Measurements from ENCODE around the gene PSMG2.

Gene PSMG2

GRCh38 chr18:12692206-12692605 is 10.6 kb upstream of the PSMG2 start:
- Histone ChIP-seq H3K9me3 (ENCODE audit: low read length) (no peaks in the 10 kb centered on the region), H3K4me3 (ENCODE audit: low read length) (no peak overlapping the region), H3K27me3 (ENCODE audit: insufficient read depth, low read length) (no peaks in the 10 kb centered on the region), H3K4me1 (ENCODE audit: insufficient read depth, low read length) (no peaks in the 10 kb centered on the region), H2AFZ (ENCODE audit: low read depth, low read length) (no peak overlapping the region), H3K36me3 (ENCODE audit: insufficient read depth, low read length) (peaks cover 43% of the 10 kb centered on the region)

DNA sequence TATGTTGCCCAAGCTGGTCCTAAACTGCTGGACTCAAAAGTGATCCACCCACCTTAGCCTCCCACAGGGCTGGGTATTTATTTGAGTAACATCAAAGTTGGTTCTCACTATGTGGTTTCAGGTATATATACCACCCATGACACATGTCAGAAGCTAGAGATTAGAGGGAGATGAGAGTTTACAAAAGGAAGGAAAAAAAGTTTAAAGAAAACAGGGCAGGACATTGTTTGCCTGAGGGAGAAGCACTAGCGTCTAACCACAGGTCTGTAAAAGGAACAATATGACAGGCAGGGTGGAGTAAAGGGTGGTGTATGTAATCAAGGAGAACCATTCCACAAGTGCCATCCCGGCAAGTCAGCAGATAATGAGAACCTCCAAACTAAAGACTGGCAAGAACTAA is 8.8 kb upstream of the PSMG2 start:
- Histone ChIP-seq H3K4me1 (ENCODE audit: insufficient read depth, low read length) (no peaks in the 10 kb centered on the region), H2AFZ (ENCODE audit: low read depth, low read length) (no peak overlapping the region), H3K9me3 (ENCODE audit: low read length) (no peaks in the 10 kb centered on the region), H3K27me3 (ENCODE audit: insufficient read depth, low read length) (no peaks in the 10 kb centered on the region), H3K4me3 (ENCODE audit: low read length) (no peak overlapping the region), H3K36me3 (ENCODE audit: insufficient read depth, low read length) (peaks cover 53% of the 10 kb centered on the region)

GRCh38 chr18:12699747-12700146 is 3.1 kb upstream of the PSMG2 start:
- peaks cover 41% of the 10 kb centered on the region for H3K36me3 ChIP-seq (ENCODE audit: insufficient read depth, low read length)
- H3K4me1 ChIP-seq (ENCODE audit: insufficient read depth, low read length), result peaks cover 12% of the 10 kb centered on the region
- H2AFZ ChIP-seq (ENCODE audit: low read depth, low read length), result no peak overlapping the region
- no peaks in the 10 kb centered on the region for H3K9me3 ChIP-seq (ENCODE audit: low read length)
- H3K4me3 ChIP-seq (ENCODE audit: low read length), result no peak overlapping the region
- H3K27me3 ChIP-seq (ENCODE audit: insufficient read depth, low read length), result no peaks in the 10 kb centered on the region

GRCh38 chr18:12701161-12701560 is 1.7 kb upstream of the PSMG2 start:
- Histone ChIP-seq H3K4me3 (ENCODE audit: low read length) (peak overlapping the region; percentile 99), H3K27me3 (ENCODE audit: insufficient read depth, low read length) (no peaks in the 10 kb centered on the region), H3K9me3 (ENCODE audit: low read length) (no peaks in the 10 kb centered on the region), H3K4me1 (ENCODE audit: insufficient read depth, low read length) (peaks cover 14% of the 10 kb centered on the region), H3K36me3 (ENCODE audit: insufficient read depth, low read length) (peaks cover 37% of the 10 kb centered on the region), H2AFZ (ENCODE audit: low read depth, low read length) (no peak overlapping the region)

- Histone ChIP-seq H3K27me3 (ENCODE audit: insufficient read depth, low read length) (no peaks in the 10 kb centered on the region), H3K4me1 (ENCODE audit: insufficient read depth, low read length) (peaks cover 14% of the 10 kb centered on the region), H2AFZ (ENCODE audit: low read depth, low read length) (peak overlapping the region; percentile 82), H3K9me3 (ENCODE audit: low read length) (no peaks in the 10 kb centered on the region), H3K36me3 (ENCODE audit: insufficient read depth, low read length) (peaks cover 38% of the 10 kb centered on the region), H3K4me3 (ENCODE audit: low read length) (peak overlapping the region; percentile 99)
These were observed 290 bp downstream of the PSMG2 start for GRCh38 chr18:12703096-12703567.

DNA sequence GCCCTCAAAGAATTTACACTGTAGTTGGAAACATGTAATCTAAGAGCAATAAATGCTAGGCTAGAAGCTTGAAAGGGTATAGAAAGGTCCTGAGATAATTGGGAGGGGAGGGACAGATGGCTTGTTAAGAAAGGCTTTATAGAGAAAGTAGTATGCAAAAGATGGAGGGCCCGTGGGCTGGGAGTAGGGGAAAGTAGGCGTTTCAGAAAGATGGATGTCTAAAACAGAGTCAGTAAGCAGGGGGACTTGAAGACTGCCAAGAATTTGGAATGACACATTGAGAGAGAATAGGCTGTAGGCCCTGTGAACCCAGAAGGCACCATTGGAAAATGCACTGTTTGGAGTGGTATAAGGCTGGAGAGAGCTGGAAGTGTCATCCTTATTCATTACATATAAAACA is 822 bp downstream of the PSMG2 start:
- peaks cover 36% of the 10 kb centered on the region for H3K36me3 ChIP-seq (ENCODE audit: insufficient read depth, low read length)

DNA sequence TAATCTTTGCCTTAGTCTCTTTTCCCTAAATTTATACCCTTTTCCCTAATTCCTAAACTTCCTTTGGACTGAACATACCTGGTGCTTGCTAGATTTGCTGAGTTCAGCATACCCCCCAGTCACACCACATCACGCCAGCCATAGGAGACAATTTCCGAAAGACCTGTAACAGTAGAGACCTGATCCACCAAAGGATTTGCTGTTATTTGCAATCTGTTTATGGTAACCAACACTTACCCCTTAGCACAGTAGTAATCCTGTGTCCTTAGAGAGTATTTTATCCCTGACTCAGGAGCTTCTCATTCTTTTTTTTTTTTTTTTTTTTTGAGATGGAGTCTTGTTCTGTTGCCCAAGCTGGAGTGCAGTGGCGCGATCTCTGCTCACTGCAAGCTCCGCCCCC is 8.6 kb downstream of the PSMG2 start:
- Histone ChIP-seq H2AFZ (ENCODE audit: low read depth, low read length) (no peak overlapping the region), H3K4me1 (ENCODE audit: insufficient read depth, low read length) (no peaks in the 10 kb centered on the region), H3K9me3 (ENCODE audit: low read length) (no peaks in the 10 kb centered on the region), H3K36me3 (ENCODE audit: insufficient read depth, low read length) (peaks cover 69% of the 10 kb centered on the region), H3K4me3 (ENCODE audit: low read length) (no peak overlapping the region), H3K27me3 (ENCODE audit: insufficient read depth, low read length) (no peaks in the 10 kb centered on the region)

More for the DNA sequence above, 822 bp downstream of the PSMG2 start:
- peak overlapping the region; percentile 99 for H3K4me3 ChIP-seq (ENCODE audit: low read length)
- peaks cover 14% of the 10 kb centered on the region for H3K4me1 ChIP-seq (ENCODE audit: insufficient read depth, low read length)
- peak overlapping the region; percentile 82 for H2AFZ ChIP-seq (ENCODE audit: low read depth, low read length)
- no peaks in the 10 kb centered on the region for H3K27me3 ChIP-seq (ENCODE audit: insufficient read depth, low read length)
- no peaks in the 10 kb centered on the region for H3K9me3 ChIP-seq (ENCODE audit: low read length)

DNA sequence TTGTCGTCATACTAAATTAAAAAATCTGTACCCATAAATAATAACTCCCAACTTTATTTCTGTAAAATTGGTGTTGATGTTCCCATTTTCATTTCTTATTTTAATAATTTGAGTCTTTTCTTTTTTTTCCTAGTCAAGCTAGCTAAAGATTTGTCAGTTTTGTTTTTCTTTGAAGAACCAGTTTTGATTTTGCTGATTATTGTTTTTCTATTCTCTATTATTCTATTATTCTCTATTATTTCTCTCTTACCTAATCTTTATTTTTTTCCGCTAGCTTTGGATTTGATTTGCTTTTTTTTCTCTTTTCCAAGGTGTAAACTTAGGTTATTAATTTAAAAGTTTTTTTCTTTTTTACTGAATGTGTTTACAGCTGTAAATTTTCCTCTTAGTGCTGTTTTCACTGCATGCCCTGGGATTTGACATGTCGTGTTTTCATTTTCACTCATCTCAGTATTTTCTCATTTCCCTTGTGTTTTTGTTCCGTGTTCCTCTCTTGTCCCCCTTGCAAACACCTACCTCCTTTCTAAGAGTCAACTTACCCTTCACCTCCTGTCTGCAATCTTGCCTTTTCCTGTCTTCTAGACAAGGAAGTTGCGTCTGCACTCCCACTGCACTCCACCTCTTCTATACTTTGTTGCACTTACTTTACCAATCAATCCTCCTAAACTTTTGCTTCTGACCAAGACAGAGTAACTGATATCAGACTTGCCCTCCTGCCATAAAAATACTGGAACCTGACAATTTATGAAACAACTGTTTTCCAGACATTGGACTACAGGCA is 18.8 kb downstream of the PSMG2 start:
- H3K4me3 ChIP-seq (ENCODE audit: low read length), result no peak overlapping the region
- H3K9me3 ChIP-seq (ENCODE audit: low read length), result no peaks in the 10 kb centered on the region
- peaks cover 59% of the 10 kb centered on the region for H3K36me3 ChIP-seq (ENCODE audit: insufficient read depth, low read length)
- H3K4me1 ChIP-seq (ENCODE audit: insufficient read depth, low read length), result no peaks in the 10 kb centered on the region
- no peak overlapping the region for H2AFZ ChIP-seq (ENCODE audit: low read depth, low read length)
- no peaks in the 10 kb centered on the region for H3K27me3 ChIP-seq (ENCODE audit: insufficient read depth, low read length)

DNA sequence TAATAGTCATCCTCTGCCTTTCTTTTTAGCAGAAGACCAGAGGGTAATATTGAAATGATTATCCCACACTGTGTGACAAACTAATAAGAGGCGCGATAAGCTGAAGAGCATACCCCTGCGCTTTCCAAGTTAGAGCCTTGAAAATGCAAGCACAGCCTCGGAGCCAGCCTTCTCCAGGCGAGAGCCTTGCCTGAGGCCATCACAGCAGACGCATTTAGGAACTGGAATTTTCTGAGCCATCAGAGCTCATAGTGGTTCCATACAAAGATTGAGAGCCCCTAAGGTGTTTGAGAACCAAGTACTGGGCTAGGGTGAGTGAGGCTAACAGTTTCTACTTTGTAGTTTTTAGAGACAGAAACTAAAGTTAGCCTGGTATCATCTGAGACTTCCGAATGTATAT is 19.9 kb downstream of the PSMG2 start:
- H3K9me3 ChIP-seq (ENCODE audit: low read length), result no peaks in the 10 kb centered on the region
- H3K27me3 ChIP-seq (ENCODE audit: insufficient read depth, low read length), result no peaks in the 10 kb centered on the region
- peaks cover 51% of the 10 kb centered on the region for H3K36me3 ChIP-seq (ENCODE audit: insufficient read depth, low read length)
- H3K4me3 ChIP-seq (ENCODE audit: low read length), result no peak overlapping the region
- H3K4me1 ChIP-seq (ENCODE audit: insufficient read depth, low read length), result no peaks in the 10 kb centered on the region
- H2AFZ ChIP-seq (ENCODE audit: low read depth, low read length), result no peak overlapping the region

GRCh38 chr18:12726331-12726730 is 23.5 kb downstream of the PSMG2 start:
- no peaks in the 10 kb centered on the region for H3K27me3 ChIP-seq (ENCODE audit: insufficient read depth, low read length)
- no peaks in the 10 kb centered on the region for H3K4me1 ChIP-seq (ENCODE audit: insufficient read depth, low read length)
- H3K9me3 ChIP-seq (ENCODE audit: low read length), result no peaks in the 10 kb centered on the region
- H3K4me3 ChIP-seq (ENCODE audit: low read length), result no peak overlapping the region
- H3K36me3 ChIP-seq (ENCODE audit: insufficient read depth, low read length), result peaks cover 33% of the 10 kb centered on the region
- no peak overlapping the region for H2AFZ ChIP-seq (ENCODE audit: low read depth, low read length)

DNA sequence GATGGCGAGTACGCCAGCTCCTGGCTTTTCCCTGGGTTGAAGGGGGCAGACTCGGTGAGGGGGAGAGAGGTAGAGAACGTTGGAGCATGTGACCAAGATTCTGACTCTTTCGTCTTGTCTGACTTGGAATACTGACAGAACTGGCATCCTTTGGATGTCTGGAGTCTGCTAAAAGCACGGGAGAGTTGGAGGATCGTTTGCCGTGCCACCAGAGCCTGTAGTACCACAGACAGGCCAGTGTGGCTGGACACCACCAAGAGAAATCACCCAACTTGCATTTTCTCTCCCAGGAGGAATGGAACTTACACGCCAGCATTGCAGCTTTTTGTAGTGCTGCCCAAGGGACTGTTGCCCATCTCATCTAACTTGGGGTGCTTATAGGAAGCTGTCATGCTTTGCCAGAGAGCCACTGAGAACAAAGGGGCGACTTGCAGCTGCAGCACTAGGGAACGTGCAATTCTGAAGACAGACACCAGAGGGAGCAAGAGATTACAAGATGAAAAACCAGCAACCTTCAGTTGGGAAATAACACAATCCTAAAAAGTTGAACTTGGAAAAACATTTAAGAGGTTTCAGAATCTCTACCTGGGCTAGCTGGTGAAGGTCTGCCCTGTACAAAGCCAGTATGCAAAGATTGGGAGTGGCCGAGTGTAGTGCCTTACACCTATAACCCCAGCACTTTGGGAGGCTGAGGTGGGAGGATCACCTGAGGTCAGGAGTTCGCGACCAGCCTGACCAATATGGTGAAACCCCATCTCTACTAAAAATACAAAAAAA is 24.1 kb downstream of the PSMG2 start:
- Histone ChIP-seq H3K9me3 (ENCODE audit: low read length) (no peaks in the 10 kb centered on the region), H3K4me1 (ENCODE audit: insufficient read depth, low read length) (no peaks in the 10 kb centered on the region), H2AFZ (ENCODE audit: low read depth, low read length) (no peak overlapping the region), H3K36me3 (ENCODE audit: insufficient read depth, low read length) (peaks cover 30% of the 10 kb centered on the region), H3K4me3 (ENCODE audit: low read length) (no peak overlapping the region), H3K27me3 (ENCODE audit: insufficient read depth, low read length) (no peaks in the 10 kb centered on the region)

DNA sequence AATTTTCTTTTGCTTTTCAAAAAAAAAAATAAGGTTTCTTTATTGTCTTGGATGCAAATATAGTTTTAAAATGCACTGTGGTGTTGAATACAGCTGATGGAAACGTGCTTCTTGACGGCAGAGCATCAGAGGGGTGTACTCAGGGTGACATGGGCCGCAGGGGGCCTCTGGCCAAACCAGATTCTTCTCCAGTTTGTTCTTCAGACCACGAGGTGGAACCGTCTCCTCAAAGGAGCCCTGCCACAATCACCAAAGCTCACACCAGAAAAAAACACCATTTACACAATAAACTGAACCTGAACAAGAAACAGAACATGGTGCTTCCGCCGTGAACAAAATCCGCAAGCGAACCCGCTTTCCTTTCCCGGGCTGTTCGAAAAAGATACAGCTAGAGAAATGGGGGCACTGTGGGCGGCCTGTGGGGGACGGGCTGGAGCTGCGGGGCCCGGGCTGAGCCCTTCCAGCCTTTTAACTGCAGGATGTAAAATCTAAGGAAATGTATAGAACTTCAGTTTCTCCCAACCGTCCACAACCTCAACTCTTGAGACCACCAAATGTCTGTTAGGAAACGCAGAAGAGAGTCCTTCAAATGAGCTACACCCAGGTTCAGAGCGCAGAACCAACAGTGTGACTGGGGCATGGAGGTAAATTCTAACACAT is 34.5 kb downstream of the PSMG2 start:
- Histone ChIP-seq H3K27me3 (ENCODE audit: insufficient read depth, low read length) (no peaks in the 10 kb centered on the region), H3K4me1 (ENCODE audit: insufficient read depth, low read length) (no peaks in the 10 kb centered on the region), H2AFZ (ENCODE audit: low read depth, low read length) (peak overlapping the region; percentile 26), H3K4me3 (ENCODE audit: low read length) (no peak overlapping the region), H3K36me3 (ENCODE audit: insufficient read depth, low read length) (no peaks in the 10 kb centered on the region), H3K9me3 (ENCODE audit: low read length) (no peaks in the 10 kb centered on the region)

GRCh38 chr18:12741351-12741750 is 38.5 kb downstream of the PSMG2 start:
- no peak overlapping the region for H2AFZ ChIP-seq (ENCODE audit: low read depth, low read length)
- no peaks in the 10 kb centered on the region for H3K27me3 ChIP-seq (ENCODE audit: insufficient read depth, low read length)
- H3K9me3 ChIP-seq (ENCODE audit: low read length), result no peaks in the 10 kb centered on the region
- H3K36me3 ChIP-seq (ENCODE audit: insufficient read depth, low read length), result no peaks in the 10 kb centered on the region
- no peaks in the 10 kb centered on the region for H3K4me1 ChIP-seq (ENCODE audit: insufficient read depth, low read length)
- H3K4me3 ChIP-seq (ENCODE audit: low read length), result no peak overlapping the region

All from neuron (in vitro differentiated cells).